HG03064 (cell line): ENCODE results near the gene EXOSC5.
"Not testable (repeated sequence)": the region's sequence is repeated elsewhere in the genome, so short reads cannot be mapped to it uniquely, and the experiment has no call there.

Experiments used
- ATAC-seq: cut with Tn5 transposase; IDR thresholded peaks from one replicate; pipeline ENCODE4 v1.9.1; 2021; ENCODE audit warnings: low read depth; ENCODE audit not compliant: unreplicated experiment

EXOSC5 gene

DNA sequence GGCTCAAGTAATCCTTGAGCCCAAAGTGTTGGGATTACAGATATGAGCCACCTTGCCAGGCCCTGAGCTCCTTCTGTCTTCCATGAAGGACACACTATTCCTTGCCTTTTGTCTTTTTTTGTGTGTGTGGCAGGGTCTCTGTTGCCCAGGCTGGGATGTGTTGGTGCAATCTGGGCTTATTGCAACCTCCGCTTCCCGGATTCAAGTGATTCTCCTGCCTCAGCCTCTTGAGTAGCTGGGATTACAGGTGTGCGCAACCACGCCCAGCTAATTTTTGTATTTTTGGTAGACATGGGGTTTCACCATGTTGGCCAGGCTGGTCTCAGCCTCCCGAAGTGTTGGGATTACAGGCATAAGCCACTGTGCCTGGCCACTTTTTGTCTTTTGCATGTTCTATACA is 11.7 kb upstream of the EXOSC5 start:
- ATAC-seq: not testable (repeated sequence)

DNA sequence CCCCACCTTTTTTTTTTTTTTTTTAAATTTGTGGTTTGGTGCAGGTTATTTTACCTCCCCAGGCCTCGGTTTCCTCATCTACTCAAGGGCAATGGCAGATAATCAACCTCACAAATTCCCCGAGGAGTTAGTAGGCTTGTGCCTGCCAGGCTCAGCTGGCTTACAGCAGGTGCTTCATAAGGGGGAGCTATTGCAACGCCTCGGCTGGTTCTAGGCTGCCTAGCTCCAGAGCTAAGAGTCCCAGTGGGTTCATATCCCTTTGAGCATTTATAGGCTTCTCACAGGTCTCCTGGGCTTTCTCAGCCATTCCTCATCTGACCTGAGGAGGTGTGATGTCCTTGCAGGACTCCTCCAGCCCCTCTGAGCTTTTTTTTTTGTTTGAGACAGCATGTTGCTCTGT is 11.1 kb upstream of the EXOSC5 start:
- ATAC-seq: no peak

- no peak for ATAC-seq
Observed at GRCh38 chr19:41407271-41407670, 10.1 kb upstream of the EXOSC5 start.

DNA sequence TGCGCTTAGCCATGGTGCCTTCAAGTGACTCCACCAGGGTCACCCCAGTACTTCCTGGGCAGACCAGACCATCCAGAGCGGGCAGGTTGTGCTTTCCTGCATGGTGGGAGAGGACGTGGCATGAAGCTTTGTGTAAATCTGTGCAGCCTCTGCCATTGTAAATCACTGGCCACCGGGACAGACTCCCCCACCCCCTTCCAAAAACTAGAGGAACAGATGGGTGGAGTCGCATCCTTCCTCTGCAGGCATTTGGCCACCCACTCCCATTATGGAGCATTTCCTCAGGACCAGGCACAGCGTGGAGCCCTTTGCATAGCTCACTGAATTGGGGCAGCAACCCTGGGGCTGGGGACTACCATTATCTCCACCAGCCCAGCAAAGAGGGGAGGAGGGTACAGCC is 8.6 kb upstream of the EXOSC5 start:
- no peak for ATAC-seq

DNA sequence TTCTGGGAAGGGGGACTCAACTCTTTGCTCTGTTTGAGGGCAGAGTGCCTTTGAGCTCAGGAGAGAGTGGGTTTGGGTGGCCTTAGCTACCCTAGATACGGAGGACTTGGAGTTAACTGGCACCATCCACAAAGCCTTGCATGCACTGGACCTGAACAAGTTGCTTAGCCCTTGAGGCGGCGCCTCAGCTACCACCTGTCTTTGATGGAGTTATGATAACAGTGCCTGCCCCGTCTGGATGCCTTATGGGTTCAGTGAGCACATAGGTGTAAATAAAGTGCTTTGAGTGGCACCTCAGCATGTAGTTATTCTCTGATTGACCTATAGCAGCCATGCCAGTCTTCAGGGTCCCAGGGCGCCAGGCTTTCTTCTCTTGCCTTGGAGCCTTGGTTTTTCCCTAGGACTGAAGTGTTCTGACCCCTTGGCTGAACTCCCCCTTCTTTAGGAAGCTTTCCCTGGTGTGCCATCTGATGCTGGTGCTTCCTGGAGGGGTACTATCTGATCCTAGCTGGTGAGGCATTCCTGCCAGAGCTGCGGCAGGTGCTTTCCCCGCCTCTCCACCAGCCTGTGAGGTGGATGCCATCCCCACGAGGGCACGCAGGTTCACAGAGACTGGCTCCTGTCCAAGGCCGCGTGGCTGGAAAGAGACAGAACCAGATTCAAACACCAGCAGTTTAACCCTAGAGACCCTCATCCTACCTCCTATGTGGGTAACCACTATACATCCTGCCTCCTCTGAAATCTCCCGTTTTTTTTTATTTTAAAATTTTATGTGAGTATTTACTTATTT is 6.2 kb upstream of the EXOSC5 start:
- no peak for ATAC-seq

DNA sequence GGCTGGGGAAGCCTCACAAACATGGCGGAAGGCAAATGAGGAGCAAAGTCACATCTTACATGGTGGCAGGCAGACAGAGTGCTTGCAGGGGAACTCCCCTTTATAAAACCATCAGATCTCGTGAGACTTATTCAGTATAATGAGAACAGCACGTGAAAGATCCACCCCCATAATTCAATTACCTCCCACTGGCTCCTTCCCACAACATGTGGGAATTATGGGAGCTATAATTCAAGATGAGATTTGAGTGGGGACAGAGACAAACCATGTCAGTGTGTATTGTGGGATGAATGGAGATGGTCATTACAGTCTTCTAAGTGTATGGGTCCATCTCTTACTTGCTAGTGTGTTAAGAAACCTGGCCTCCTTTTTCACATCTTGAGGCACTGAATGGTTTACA is 4.9 kb upstream of the EXOSC5 start:
- ATAC-seq: no peak

- no peak for ATAC-seq
Observed at GRCh38 chr19:41401483-41401882, 4.3 kb upstream of the EXOSC5 start.

DNA sequence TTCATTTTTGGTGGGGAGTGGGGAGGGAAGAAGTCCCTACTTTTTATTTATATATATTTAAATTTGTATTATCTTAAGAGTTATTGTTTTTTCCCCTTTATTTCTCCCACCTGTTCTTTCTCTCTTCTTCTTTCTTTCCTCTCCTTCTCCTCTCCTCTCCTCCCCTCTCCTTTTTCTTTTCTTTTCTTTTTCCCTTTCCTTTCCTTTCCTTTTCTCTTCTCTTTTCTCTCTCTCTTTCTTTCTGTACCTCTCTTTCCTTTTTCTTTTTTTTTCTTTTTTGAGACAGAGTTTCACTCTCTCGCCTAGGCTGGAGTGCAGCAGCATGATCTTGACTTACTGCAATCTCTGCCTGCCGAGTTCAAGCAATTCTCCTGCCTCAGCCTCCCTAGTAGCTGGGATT is 2.4 kb upstream of the EXOSC5 start:
- no peak for ATAC-seq

- no peak for ATAC-seq
Observed at GRCh38 chr19:41399091-41399490, 1.9 kb upstream of the EXOSC5 start.

DNA sequence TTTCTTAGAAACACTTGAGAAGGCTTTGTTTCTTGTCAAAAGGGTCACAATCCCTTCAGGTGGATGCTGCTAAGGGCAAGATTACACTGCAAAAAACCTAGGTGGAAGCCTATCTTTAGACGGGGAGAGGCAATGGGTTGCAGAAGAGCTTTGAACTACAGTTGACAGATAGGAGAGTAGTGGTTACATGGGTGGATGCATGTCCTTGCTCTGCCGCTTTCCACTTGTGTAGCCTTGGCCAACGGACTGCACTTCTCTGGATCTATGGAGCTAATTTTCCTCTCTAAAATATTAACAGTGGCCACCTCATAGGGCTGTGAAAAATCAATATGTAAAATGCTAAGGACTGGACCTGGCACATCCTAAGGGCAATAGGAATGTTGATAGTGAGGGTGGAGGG is 1.4 kb upstream of the EXOSC5 start:
- ATAC-seq: no peak

DNA sequence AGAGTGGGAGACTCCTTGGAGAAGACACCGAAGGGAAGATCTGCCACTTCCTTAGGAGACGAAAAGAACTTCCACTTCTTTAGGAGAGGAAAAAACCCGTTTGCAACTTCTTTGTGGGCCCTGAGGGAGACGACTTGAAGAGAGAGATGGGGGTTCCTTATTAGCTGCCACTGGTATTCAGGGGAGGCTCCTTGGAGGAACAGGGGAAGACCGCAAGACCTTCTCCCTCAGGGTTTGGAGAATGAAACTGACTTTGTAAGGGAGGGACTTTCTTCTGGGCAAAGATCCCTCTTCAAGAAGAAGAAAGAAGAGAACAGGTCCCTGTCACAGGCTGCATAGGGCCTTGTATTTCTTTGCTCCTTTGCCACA is 875 bp upstream of the EXOSC5 start:
- ATAC-seq: no peak

DNA sequence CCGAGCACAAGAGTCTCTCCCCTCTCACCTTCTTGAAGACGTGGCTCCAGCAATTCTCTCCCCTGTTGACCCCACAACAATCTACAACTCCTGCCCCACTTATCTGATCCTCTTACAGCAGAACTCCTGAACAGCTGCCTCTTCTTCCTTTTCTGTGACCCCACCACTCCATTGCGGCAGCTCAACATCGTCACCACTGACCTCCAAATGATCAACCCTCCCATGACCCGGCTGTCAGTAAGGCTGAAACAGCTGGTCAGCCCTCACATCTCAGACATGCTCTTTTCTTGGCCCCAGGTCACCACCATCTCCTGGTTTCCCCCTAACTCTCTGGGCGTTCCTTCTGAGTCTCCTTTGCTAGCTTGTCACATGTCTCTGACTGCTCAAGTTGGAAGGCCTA is 1.8 kb downstream of the EXOSC5 start:
- ATAC-seq: no peak

- no peak for ATAC-seq
Observed at GRCh38 chr19:41392775-41393174, 4.4 kb downstream of the EXOSC5 start.

DNA sequence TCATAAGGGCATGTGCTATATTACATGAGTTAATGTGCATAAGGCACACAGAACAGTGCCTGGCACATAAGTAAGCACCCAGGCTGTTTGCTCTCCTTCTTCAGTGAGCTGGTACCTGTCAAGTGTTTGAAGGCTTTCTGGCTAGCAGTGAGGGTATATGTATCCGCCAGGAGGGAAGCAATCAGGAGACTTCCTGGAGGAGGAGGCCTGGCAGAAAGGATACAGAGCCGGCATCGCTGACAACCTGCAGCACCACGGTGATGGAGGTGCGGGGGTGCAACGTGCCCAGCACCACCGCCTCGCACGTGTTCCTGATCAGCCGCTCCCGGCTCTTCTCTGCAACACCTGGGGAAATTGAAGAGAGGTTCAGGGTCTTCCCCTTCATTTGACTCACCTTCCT is 5.5 kb downstream of the EXOSC5 start:
- no peak for ATAC-seq

- no peak for ATAC-seq
Observed at GRCh38 chr19:41386442-41386841, 10.7 kb downstream of the EXOSC5 start.

GRCh38 chr19:41384351-41384750 is 12.8 kb downstream of the EXOSC5 start:
- no peak for ATAC-seq

- not testable (repeated sequence) for ATAC-seq
Observed at GRCh38 chr19:41381536-41381935, 15.6 kb downstream of the EXOSC5 start.

GRCh38 chr19:41377977-41378709 is 19.0 kb downstream of the EXOSC5 start:
- no peak for ATAC-seq

DNA sequence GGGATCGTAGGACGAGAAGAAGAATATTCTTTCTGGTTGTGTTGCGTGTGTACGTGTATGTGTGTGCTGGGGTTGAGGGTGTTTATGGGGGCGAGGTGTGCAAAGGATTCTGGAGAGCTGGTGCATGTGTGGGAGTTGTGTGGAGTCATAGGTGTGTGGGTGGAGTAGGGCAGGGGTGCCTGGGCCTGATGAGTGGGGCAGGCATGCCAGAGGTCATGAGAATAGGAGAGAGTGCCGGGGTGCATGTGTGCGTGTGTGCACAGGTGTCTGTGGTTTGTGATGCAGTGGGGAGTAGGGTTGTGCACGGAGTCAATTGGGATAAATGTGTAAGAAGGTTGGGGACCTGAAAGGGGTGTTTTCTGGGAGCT is 20.2 kb downstream of the EXOSC5 start:
- no peak for ATAC-seq

DNA sequence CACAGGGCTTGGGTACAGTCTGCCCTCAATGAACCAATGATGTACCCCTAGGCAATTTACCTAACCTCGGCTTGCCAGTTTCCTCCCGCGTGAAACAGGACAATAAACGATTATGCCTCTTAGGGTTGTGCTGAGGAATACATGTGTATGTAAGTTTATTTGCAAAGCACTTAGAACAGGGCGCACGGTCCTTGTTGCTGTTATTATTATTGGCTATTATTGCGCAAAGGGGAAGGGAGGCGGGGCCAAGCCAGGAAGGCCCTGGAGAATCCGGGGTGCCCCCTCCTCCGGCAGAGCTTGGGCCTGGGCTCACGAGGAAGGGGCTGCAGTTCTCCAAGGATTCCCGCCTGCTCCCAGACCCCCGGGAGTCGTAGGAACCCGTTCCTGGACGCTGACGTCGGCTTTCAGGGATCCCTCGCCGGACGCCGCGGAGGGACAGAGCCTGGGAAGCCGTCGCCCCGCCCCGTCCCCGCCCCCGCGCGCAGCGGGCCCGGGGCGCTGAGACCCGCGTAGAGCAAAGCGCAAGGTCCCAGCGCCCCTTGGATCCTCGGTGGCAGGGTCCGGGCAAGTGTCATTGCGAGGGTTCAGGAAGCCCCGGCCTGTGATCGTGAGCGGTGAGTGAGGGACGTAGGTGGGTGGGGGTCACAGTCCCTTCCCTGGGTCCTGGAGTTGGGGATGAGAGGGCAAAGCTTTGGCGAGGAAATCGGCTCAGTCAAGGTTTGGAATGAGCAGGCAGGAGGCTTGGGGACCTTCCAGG is 20.7 kb downstream of the EXOSC5 start, which contains the start of gene TMEM91:
TMEM91 (plus strand) TSS at position 293 of the 757 bp plus-strand sequence. CDS start 1,777 bp downstream, outside the sequence.
- ATAC-seq: no peak

- no peak for ATAC-seq
Observed at GRCh38 chr19:41373993-41374392, 23.2 kb downstream of the EXOSC5 start.
